HFFc6 (cell line): ENCODE results near the gene SMS. TPM values are rescaled to one million over a fixed set of nuclear protein-coding genes. Genes with fewer than 3 reads are reported as not detected.

Source experiments
- DNase-seq: peaks from one replicate; pipeline ENCODE4 v3.0.0-alpha.2; 2018
- H3K27ac Mint-ChIP-seq: 2 replicates; pipeline ENCODE4 v1.8.0; 2020; ENCODE audit warnings: mild to moderate bottlenecking, mixed read lengths
- H3K27me3 Mint-ChIP-seq: 2 replicates; pipeline ENCODE4 v1.8.0; 2021; ENCODE audit warnings: mild to moderate bottlenecking, moderate library complexity, mixed read lengths; ENCODE audit not compliant: insufficient read depth
- H3K36me3 Mint-ChIP-seq: 2 replicates; pipeline ENCODE4 v1.8.0; 2021; ENCODE audit warnings: low read depth, mixed read lengths
- H3K4me1 Mint-ChIP-seq: 2 replicates; pipeline ENCODE4 v1.8.0; 2020; ENCODE audit warnings: low read depth, mixed read lengths
- H3K4me3 Mint-ChIP-seq: 2 replicates; pipeline ENCODE4 v1.8.0; 2020; ENCODE audit warnings: mild to moderate bottlenecking, moderate library complexity, mixed read lengths
- H3K9me3 Mint-ChIP-seq: 2 replicates; pipeline ENCODE4 v1.8.0; 2020; ENCODE audit warnings: mild to moderate bottlenecking, mixed read lengths
- total RNA-seq, 6 experiments: library from RNA; stranded (reverse); fragmentation: NEBNext Ultra II Directional; extraction: Animal tissue kit (Norgen Biotek cat#: 25700); gene quantifications; 2 replicates in 1 of 6; 3 replicates in 5 of 6; pipeline ENCODE4 v1.2.3, GENCODE V29; 2021
- TF ChIP-seq, protein P1 (sequence below): fragments of 200-600 bp; sonication (generic); IDR thresholded peaks from 2 replicates; pipeline ENCODE4 v1.5.0; 2021; ENCODE audit warnings: antibody characterized with exemption, mild to moderate bottlenecking

SMS gene
- total RNA-seq, 6 experiments from 2014 or later: 141 to 208 (median 196) TPM

DNA sequence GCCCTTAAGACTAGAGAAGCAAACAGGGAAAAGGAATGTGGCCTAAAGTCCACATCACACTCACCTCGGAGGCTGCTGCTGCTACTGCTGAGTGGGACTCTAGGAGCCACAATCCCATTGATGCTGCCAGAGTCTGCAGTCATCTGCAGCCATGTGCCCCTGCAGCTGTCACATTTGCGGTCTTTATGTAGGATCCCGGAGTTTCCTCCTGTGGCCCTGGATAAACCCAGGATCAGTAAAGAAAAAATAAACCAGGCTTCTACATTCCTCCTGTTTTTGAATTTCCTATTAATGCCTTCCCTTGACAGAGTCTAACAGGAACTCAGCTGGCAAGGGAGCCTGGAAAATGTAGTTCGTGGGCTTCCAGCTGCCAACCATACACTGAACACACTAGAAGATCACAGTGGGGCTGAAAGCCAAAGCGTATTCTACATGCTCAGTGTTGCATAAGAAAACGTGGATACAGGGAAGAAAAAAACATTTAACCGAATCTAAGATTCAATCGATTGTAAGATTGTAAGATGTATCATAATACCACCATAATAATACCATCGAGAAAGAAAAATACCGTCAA is 81.3 kb downstream of the SMS start:
- Mint-ChIP-seq H3K4me1 (no peaks in the 10 kb centered on the region), H3K9me3 (no peaks in the 10 kb centered on the region), H3K27me3 (peaks cover 2% of the 10 kb centered on the region; the same call in 1 of the 2 replicates), H3K4me3 (no peak overlapping the region), H3K27ac (no peak overlapping the region), H3K36me3 (no peaks in the 10 kb centered on the region)
- no peak for DNase-seq
- TF ChIP-seq, protein P1, sequence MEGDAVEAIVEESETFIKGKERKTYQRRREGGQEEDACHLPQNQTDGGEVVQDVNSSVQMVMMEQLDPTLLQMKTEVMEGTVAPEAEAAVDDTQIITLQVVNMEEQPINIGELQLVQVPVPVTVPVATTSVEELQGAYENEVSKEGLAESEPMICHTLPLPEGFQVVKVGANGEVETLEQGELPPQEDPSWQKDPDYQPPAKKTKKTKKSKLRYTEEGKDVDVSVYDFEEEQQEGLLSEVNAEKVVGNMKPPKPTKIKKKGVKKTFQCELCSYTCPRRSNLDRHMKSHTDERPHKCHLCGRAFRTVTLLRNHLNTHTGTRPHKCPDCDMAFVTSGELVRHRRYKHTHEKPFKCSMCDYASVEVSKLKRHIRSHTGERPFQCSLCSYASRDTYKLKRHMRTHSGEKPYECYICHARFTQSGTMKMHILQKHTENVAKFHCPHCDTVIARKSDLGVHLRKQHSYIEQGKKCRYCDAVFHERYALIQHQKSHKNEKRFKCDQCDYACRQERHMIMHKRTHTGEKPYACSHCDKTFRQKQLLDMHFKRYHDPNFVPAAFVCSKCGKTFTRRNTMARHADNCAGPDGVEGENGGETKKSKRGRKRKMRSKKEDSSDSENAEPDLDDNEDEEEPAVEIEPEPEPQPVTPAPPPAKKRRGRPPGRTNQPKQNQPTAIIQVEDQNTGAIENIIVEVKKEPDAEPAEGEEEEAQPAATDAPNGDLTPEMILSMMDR: no peak

- H3K27me3 Mint-ChIP-seq: peaks cover 2% of the 10 kb centered on the region; the same call in 1 of the 2 replicates
- no peak overlapping the region for H3K4me3 Mint-ChIP-seq
- H3K27ac Mint-ChIP-seq: no peak overlapping the region
- no peaks in the 10 kb centered on the region for H3K9me3 Mint-ChIP-seq
- TF ChIP-seq, protein P1: no peak
- no peaks in the 10 kb centered on the region for H3K36me3 Mint-ChIP-seq
- H3K4me1 Mint-ChIP-seq: no peaks in the 10 kb centered on the region
- no peak for DNase-seq
These were observed 84.1 kb downstream of the SMS start for GRCh38 chrX:22024577-22024976.

- H3K9me3 Mint-ChIP-seq: no peaks in the 10 kb centered on the region
- H3K4me1 Mint-ChIP-seq: no peaks in the 10 kb centered on the region
- peaks cover 2% of the 10 kb centered on the region; the same call in 1 of the 2 replicates for H3K27me3 Mint-ChIP-seq
- no peak for DNase-seq
- H3K4me3 Mint-ChIP-seq: no peak overlapping the region
- TF ChIP-seq, protein P1: no peak
- H3K36me3 Mint-ChIP-seq: no peaks in the 10 kb centered on the region
- no peak overlapping the region for H3K27ac Mint-ChIP-seq
These were observed 85.2 kb downstream of the SMS start for GRCh38 chrX:22025751-22026150.

DNA sequence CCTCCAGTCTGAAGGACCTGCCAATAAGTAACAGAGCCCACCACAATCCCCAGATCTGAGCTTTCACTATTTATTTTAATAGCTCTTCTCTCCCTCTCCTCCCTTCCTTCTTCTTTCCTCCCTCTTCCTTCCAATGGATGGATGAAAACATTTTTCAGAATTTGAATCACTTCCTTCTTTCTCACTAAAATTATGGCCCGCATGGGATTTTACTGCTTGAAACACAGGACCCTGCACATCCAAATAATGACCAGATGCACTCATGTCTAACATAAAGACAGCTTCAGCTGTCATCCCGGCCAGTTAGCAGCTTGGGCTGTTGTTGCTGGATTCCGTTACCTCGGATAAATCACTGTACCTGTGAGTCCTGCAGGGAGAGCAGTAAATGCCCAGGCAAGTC is 86.2 kb downstream of the SMS start:
- Mint-ChIP-seq H3K4me1 (no peaks in the 10 kb centered on the region), H3K27me3 (peaks cover 2% of the 10 kb centered on the region; the same call in 1 of the 2 replicates)

GRCh38 chrX:22032084-22032483 is 91.6 kb downstream of the SMS start, which contains the start of gene PHEX:
PHEX (plus strand) TSS chrX:22032325; CDS start chrX:22033006, 681 bp downstream.
- TF ChIP-seq, protein P1: no peak
- Mint-ChIP-seq H3K27ac (no peak within 1 kb of the TSS), H3K36me3 (no peaks in the 10 kb centered on the region), H3K4me3 (no peak within 1 kb of the TSS), H3K27me3 (no peaks in the 10 kb centered on the region), H3K9me3 (no peaks in the 10 kb centered on the region), H3K4me1 (no peaks in the 10 kb centered on the region)
- no peak for DNase-seq

More for the DNA sequence above, 86.2 kb downstream of the SMS start:
- Mint-ChIP-seq H3K4me3 (no peak overlapping the region), H3K27ac (no peak overlapping the region), H3K9me3 (no peaks in the 10 kb centered on the region), H3K36me3 (no peaks in the 10 kb centered on the region)
- TF ChIP-seq, protein P1: no peak
- DNase-seq: no peak
